AG09309 (cell line): ENCODE measurements around the gene ABCC6.
"Not testable (repeated sequence)": the region's sequence is repeated elsewhere in the genome, so short reads cannot be mapped to it uniquely, and the experiment has no call there.

Source experiments
- DNase-seq: peaks from one replicate; pipeline ENCODE4 v3.0.0-alpha.2; 2010; ENCODE audit warnings: low read depth
- H3K4me3 ChIP-seq: 2 replicates; pipeline ENCODE4 v1.5.1; 2011; ENCODE audit warnings: mild to moderate bottlenecking, low read depth, low read length, moderate library complexity; ENCODE audit not compliant: control insufficient read depth
- TF ChIP-seq, protein P1 (sequence below): IDR thresholded peaks from 2 replicates; pipeline ENCODE4 v1.5.1; 2011; ENCODE audit warnings: mild to moderate bottlenecking, low read depth, low read length, inconsistent platforms; ENCODE audit not compliant: insufficient read depth, control insufficient read depth; ENCODE audit errors: missing control alignments

Gene ABCC6

GRCh38 chr16:16157166-16157565 is 66.1 kb downstream of the ABCC6 start:
- TF ChIP-seq, protein P1, sequence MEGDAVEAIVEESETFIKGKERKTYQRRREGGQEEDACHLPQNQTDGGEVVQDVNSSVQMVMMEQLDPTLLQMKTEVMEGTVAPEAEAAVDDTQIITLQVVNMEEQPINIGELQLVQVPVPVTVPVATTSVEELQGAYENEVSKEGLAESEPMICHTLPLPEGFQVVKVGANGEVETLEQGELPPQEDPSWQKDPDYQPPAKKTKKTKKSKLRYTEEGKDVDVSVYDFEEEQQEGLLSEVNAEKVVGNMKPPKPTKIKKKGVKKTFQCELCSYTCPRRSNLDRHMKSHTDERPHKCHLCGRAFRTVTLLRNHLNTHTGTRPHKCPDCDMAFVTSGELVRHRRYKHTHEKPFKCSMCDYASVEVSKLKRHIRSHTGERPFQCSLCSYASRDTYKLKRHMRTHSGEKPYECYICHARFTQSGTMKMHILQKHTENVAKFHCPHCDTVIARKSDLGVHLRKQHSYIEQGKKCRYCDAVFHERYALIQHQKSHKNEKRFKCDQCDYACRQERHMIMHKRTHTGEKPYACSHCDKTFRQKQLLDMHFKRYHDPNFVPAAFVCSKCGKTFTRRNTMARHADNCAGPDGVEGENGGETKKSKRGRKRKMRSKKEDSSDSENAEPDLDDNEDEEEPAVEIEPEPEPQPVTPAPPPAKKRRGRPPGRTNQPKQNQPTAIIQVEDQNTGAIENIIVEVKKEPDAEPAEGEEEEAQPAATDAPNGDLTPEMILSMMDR: no peak
- no peak overlapping the region for H3K4me3 ChIP-seq
- no peak for DNase-seq

DNA sequence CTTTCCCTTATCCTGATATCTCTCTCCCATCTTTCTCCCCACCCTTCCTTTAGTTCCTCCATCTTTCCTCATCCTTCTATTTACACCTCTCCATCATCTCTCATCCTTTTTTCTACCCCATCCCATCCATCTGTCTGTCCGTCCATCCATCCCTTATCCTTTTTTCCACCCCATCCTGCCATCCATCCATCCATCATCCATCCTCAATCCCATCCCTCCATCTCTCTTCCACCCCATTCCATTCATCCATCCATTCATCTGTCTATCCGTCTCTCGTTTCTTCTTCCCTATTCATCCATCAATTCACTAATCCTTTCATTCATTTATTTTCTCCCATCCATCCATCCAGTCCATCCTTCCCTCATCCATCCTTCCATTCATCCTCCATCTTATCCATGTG is 68.1 kb downstream of the ABCC6 start:
- no peak for DNase-seq
- no peak overlapping the region for H3K4me3 ChIP-seq
- TF ChIP-seq, protein P1: no peak

- TF ChIP-seq, protein P1: no peak
- no peak for DNase-seq
- H3K4me3 ChIP-seq: no peak overlapping the region
These were observed 68.9 kb downstream of the ABCC6 start for GRCh38 chr16:16154281-16154951.

- not testable (repeated sequence) for DNase-seq, H3K4me3 ChIP-seq
These were observed 70.3 kb downstream of the ABCC6 start for GRCh38 chr16:16153000-16153399.

DNA sequence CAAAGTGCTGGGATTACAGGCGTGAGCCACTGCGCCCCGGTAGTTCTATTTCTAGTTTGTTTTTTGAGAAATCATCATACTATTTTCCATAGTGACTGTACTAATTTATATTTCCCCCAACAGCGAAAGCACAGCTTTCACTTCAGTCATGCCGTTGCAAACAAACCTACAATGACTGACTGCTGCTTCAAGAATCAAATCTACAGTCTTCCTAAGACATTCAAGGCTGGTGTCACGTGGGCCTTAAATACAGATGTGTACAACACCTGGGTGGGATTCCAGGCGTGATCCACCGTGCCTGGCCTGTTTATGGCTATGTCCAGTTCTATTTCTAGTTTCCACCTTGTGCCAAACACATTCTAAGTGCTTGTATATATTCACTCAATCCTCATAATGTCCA is 72.0 kb downstream of the ABCC6 start:
- H3K4me3 ChIP-seq: no peak overlapping the region
- no peak for DNase-seq
- TF ChIP-seq, protein P1: no peak

DNA sequence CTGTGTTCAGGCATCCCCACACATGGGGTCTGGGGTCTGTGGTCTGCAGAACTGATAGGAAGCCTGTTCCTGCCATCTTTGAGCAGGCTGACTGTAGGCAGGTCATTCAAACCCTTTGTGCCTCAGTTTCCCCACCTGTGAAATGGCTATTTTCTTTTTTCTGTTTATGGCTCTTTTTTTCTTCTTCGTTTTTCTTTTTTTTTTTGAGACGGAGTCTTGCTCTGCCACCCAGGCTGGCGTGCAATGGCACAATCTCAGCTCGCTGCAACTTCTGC is 72.5 kb downstream of the ABCC6 start:
- no peak overlapping the region for H3K4me3 ChIP-seq
- TF ChIP-seq, protein P1: no peak
- no peak for DNase-seq

GRCh38 chr16:16150117-16150877 is 73.0 kb downstream of the ABCC6 start:
- no peak for DNase-seq
- no peak overlapping the region for H3K4me3 ChIP-seq
- TF ChIP-seq, protein P1: no peak
